GM10847 (cell line): Measurements from ENCODE around the gene QTRT2.

Source experiments
- POLR2A ChIP-seq: IDR thresholded peaks from 2 replicates; pipeline ENCODE4 v1.6.1; 2011; ENCODE audit not compliant: insufficient read length; ENCODE audit errors: extremely low read depth

Gene QTRT2

DNA sequence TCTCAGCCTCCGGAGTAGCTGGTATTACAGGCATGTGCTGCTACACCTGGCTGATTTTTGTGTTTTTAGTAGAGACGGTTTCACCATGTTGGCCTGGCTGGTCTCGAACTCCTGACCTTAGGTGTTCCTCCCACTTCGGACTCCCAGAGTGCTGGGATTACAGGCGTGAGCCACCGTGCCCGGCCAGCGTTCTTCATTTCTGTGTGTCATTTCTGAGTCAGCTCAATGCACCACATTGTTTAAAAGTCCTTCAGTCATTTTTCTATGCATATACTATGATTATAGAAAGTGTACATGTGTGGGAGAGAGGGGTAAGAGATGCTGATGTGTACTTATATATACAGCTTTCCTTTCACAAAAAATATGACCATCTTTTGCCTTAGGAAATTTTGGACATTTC is 2.1 kb downstream of the QTRT2 start:
- no peak for TF ChIP-seq POLR2A

GRCh38 chr3:114060906-114061655 is 4.5 kb downstream of the QTRT2 start:
- no peak for TF ChIP-seq POLR2A

DNA sequence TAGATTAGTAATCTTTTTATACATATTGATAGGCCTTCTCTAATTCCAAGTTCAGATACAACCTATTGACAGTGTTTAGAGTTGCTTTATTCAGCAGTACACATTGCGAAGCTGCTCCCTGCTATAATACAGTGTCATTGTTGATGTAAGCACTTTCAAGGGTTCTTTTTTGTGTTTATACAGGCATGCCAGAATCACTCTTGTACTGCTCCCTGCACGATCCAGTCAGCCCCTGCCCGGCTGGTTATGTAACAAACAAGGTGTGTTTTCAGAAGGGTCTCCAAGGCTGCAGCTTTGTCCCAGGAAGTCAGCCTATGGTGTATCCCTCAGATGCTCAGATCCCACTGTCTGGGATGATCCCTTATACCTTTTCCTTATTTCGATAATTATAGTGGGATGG is 11.3 kb downstream of the QTRT2 start:
- no peak for TF ChIP-seq POLR2A

GRCh38 chr3:114068336-114068735 is 11.8 kb downstream of the QTRT2 start:
- no peak for TF ChIP-seq POLR2A

GRCh38 chr3:114071786-114072185 is 15.2 kb downstream of the QTRT2 start:
- TF ChIP-seq POLR2A: no peak

DNA sequence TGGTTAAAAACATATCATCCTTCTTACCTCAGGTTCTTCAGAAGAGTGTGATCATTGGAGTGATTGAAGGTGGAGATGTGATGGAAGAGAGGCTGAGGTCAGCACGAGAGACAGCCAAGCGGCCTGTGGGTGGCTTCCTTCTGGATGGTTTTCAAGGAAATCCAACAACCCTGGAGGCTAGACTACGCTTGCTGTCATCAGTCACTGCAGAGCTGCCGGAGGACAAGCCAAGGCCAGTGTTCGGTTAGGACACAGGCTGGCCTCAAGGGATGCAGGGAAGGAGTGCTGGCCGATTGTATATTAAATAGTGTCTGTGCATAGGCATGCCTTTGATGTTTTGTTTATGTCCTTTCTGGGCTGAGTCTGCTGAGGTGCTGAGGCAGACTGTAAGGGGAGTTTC is 20.2 kb downstream of the QTRT2 start:
- no peak for TF ChIP-seq POLR2A

GRCh38 chr3:114078126-114078525 is 21.6 kb downstream of the QTRT2 start:
- TF ChIP-seq POLR2A: no peak

DNA sequence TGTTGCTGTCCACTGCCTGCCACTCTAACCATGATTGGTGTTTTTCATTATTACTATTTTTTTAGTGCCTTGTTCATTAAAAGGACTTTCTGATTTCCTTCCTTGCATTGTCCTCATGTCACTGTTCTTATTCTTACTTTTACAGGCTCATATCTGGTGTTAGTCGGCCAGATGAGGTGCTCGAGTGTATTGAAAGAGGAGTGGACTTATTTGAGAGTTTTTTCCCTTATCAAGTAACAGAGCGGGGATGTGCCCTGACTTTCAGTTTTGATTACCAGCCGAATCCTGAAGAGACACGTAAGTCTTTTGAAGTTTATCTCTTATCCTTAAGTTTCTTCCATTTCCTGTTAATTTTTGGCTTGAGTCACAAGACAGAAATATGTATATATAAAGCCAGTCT is 23.2 kb downstream of the QTRT2 start:
- no peak for TF ChIP-seq POLR2A

DNA sequence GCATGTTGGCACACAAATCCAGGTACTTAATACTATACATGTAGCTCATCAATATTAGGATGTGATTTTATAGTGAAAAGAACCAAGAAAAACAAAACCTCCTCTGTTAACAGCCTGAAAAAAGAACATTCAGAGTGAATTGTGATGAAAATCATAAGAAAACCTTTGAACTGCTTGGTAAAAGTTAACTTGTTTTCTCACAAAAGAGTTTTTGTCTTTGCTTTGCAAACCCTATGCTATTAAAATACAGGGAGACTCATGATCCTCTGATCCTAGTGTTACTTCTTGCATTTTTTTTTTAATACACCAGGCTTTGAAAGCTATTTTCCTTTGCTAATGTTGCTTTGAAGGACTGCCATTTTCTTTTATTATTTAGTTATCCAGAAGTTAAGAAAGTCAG is 23.7 kb downstream of the QTRT2 start:
- TF ChIP-seq POLR2A: no peak

GRCh38 chr3:114081037-114081436 is 24.5 kb downstream of the QTRT2 start:
- no peak for TF ChIP-seq POLR2A

DNA sequence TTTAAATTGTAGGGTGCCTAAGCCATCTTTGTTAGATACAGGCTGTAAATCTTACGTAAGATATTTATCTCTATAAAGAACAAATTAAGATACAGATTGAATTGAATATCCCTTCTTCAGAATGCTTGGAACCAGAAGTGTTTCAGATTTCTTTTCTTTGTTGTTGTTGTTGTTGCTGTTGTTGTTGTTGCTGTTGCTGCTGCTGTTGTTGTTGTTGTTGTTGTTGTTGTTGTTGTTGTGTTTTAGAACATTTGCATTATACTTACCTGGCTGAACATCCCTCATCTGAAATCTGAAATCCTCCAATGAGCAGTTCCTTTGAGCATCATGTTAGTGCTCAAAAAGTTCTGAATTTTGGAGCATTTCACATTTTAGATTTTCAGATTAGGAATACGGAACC is 26.6 kb downstream of the QTRT2 start:
- TF ChIP-seq POLR2A: no peak

- TF ChIP-seq POLR2A: no peak
Measured at GRCh38 chr3:114086356-114086755, 29.8 kb downstream of the QTRT2 start.

GRCh38 chr3:114089675-114090074 is 33.1 kb downstream of the QTRT2 start:
- TF ChIP-seq POLR2A: no peak

- no peak for TF ChIP-seq POLR2A
Measured at GRCh38 chr3:114092151-114093015, 35.8 kb downstream of the QTRT2 start.

DNA sequence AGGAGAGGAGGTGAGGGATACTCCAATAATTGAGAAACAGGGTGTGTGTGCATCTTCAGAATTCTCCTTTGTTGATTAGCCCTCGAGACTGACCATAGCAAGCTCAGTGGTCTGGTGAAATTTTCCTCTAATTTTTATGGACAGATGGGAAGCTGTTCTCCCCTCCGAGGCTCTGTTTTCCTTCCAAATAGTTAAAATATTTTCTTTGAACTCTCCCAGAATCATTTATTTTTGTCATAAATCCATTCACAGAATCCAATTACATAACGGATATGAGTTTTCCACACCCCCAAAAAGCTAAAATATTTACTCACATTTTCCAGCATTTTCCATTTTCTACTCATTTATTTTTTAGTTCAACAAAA is 36.5 kb downstream of the QTRT2 start:
- TF ChIP-seq POLR2A: no peak

GRCh38 chr3:114093596-114093995 is 37.1 kb downstream of the QTRT2 start:
- TF ChIP-seq POLR2A: no peak
